Body of pancreas (tissue), 4 donors: Measurements from ENCODE around the gene ST14.

ENCODE experiments used
- CTCF ChIP-seq, 7 experiments: fragments of 450-650 bp in 4 of 7; fragments of 200-600 bp in 3 of 7; sonication (generic) in 3 of 7; IDR thresholded peaks; one replicate each; pipeline ENCODE4 v1.5.1; 2016 to 2019; ENCODE audit warnings: antibody characterized with exemption in 7 of 7
- POLR2A ChIP-seq, 3 donors: fragments of 450-650 bp; IDR thresholded peaks; one replicate each; pipeline ENCODE4 v1.6.1; 2016; ENCODE audit warnings: antibody characterized with exemption in 3 of 3, mild to moderate bottlenecking in 2 of 3

GRCh38 chr11:130157840-130158239 is 1.7 kb upstream of the ST14 start:
- TF ChIP-seq CTCF (IDR thresholded peaks at IDR 0.05) (no peak), POLR2A (IDR thresholded peaks at IDR 0.05) (no peak)
